DMS 273 (cell line): Measurements from ENCODE around the gene PRKCE.
"Not testable (repeated sequence)": the region's sequence is repeated elsewhere in the genome, so short reads cannot be mapped to it uniquely, and the experiment has no call there.

Source experiments
- DNase-seq: peaks from one replicate; lab custom pipeline; 2025; ENCODE audit not compliant: unreplicated experiment; lab: John Stamatoyannopoulos, UW

Gene PRKCE

GRCh38 chr2:45855374-45855773 is 203.9 kb downstream of the PRKCE start:
- DNase-seq = peak; percentile 21

GRCh38 chr2:45856391-45857274 is 205.2 kb downstream of the PRKCE start:
- no peak for DNase-seq

- no peak for DNase-seq
These were observed 205.8 kb downstream of the PRKCE start for GRCh38 chr2:45857275-45857609.

GRCh38 chr2:45857867-45858520 is 206.5 kb downstream of the PRKCE start:
- no peak for DNase-seq

GRCh38 chr2:45858872-45859271 is 207.4 kb downstream of the PRKCE start:
- not testable (repeated sequence) for DNase-seq

- no peak for DNase-seq
These were observed 208.2 kb downstream of the PRKCE start for GRCh38 chr2:45859682-45860081.

GRCh38 chr2:45860136-45861121 is 209.0 kb downstream of the PRKCE start:
- peak; percentile 79 for DNase-seq

GRCh38 chr2:45862843-45863242 is 211.4 kb downstream of the PRKCE start:
- DNase-seq = no peak

GRCh38 chr2:45864121-45864520 is 212.6 kb downstream of the PRKCE start:
- DNase-seq = no peak

- DNase-seq = no peak
These were observed 215.9 kb downstream of the PRKCE start for GRCh38 chr2:45867349-45867748.

GRCh38 chr2:45867800-45868199 is 216.3 kb downstream of the PRKCE start:
- no peak for DNase-seq

GRCh38 chr2:45869165-45869501 is 217.7 kb downstream of the PRKCE start:
- no peak for DNase-seq

GRCh38 chr2:45871025-45871424 is 219.6 kb downstream of the PRKCE start:
- no peak for DNase-seq

- DNase-seq = no peak
These were observed 220.1 kb downstream of the PRKCE start for GRCh38 chr2:45871541-45871940.

- no peak for DNase-seq
These were observed 220.7 kb downstream of the PRKCE start for GRCh38 chr2:45872211-45872610.

- peak; percentile 70 for DNase-seq
These were observed 222.9 kb downstream of the PRKCE start for GRCh38 chr2:45874344-45874743.

- no peak for DNase-seq
These were observed 225.1 kb downstream of the PRKCE start for GRCh38 chr2:45876611-45877010.

- peak; percentile 39 for DNase-seq
These were observed 227.9 kb downstream of the PRKCE start for GRCh38 chr2:45879406-45879805.

- no peak for DNase-seq
These were observed 228.5 kb downstream of the PRKCE start for GRCh38 chr2:45879936-45880335.

- no peak for DNase-seq
These were observed 230.6 kb downstream of the PRKCE start for GRCh38 chr2:45881970-45882581.
